Astrocyte (in vitro differentiated cells and primary cell): ENCODE results near the gene ADGRD1. TPM values are rescaled to one million over a fixed set of nuclear protein-coding genes. Genes with fewer than 3 reads are reported as not detected.

Experiments used
- DNase-seq: peaks from one replicate; pipeline ENCODE4 v3.0.0-alpha.2; 2010; ENCODE audit warnings: low read depth
- FAIRE-seq: peaks from 2 replicates; lab custom pipeline; 2011; peaks lifted over from hg19 to GRCh38; lab: Jason Lieb, UNC
- H2AFZ ChIP-seq: 2 replicates; pipeline ENCODE4 v1.6.0; 2012; ENCODE audit warnings: low read depth, low read length, inconsistent platforms
- H3K27ac ChIP-seq: 2 replicates; pipeline ENCODE4 v1.5.1; 2011; ENCODE audit warnings: low read depth, low read length, inconsistent platforms
- H3K27me3 ChIP-seq: 2 replicates; pipeline ENCODE4 v1.6.0; 2011; ENCODE audit warnings: low read length, inconsistent platforms; ENCODE audit not compliant: insufficient read depth
- H3K36me3 ChIP-seq: 2 replicates; pipeline ENCODE4 v1.5.1; 2011; ENCODE audit warnings: low read length, inconsistent platforms; ENCODE audit not compliant: insufficient read depth
- H3K4me1 ChIP-seq: 2 replicates; pipeline ENCODE4 v1.5.1; 2011; ENCODE audit warnings: low read length, inconsistent platforms; ENCODE audit not compliant: insufficient read depth
- H3K4me2 ChIP-seq: 2 replicates; pipeline ENCODE4 v1.6.0; 2012; ENCODE audit warnings: low read length, inconsistent platforms
- H3K4me3 ChIP-seq: 2 replicates; pipeline ENCODE4 v1.5.1; 2011; ENCODE audit warnings: low read depth, mild to moderate bottlenecking, low read length, inconsistent platforms; ENCODE audit not compliant: insufficient read depth
- H3K79me2 ChIP-seq: 2 replicates; pipeline ENCODE4 v1.6.0; 2012; ENCODE audit warnings: mild to moderate bottlenecking, low read length, inconsistent platforms; ENCODE audit not compliant: insufficient read depth
- H3K9ac ChIP-seq: 2 replicates; pipeline ENCODE4 v1.6.0; 2012; ENCODE audit warnings: mild to moderate bottlenecking, low read length, inconsistent platforms
- H3K9me3 ChIP-seq: 2 replicates; pipeline ENCODE4 v1.5.1; 2012; ENCODE audit warnings: low read depth, mild to moderate bottlenecking, low read length, inconsistent platforms; ENCODE audit not compliant: insufficient read depth
- H4K20me1 ChIP-seq: 2 replicates; pipeline ENCODE4 v1.6.0; 2012; ENCODE audit warnings: low read length, inconsistent platforms; ENCODE audit not compliant: insufficient read depth
- H3K27ac Mint-ChIP-seq: one replicate; pipeline ENCODE4 v1.8.0; 2021; ENCODE audit warnings: mild to moderate bottlenecking, mixed read lengths; ENCODE audit not compliant: unreplicated experiment
- H3K27me3 Mint-ChIP-seq: one replicate; pipeline ENCODE4 v1.8.0; 2021; ENCODE audit warnings: low read depth, mixed read lengths; ENCODE audit not compliant: unreplicated experiment
- H3K36me3 Mint-ChIP-seq: one replicate; pipeline ENCODE4 v1.8.0; 2021; ENCODE audit warnings: low read depth, mixed read lengths; ENCODE audit not compliant: unreplicated experiment
- H3K4me1 Mint-ChIP-seq: one replicate; pipeline ENCODE4 v1.8.0; 2021; ENCODE audit warnings: low read depth, mixed read lengths; ENCODE audit not compliant: unreplicated experiment
- H3K4me3 Mint-ChIP-seq: one replicate; pipeline ENCODE4 v1.8.0; 2021; ENCODE audit warnings: mild to moderate bottlenecking, moderate library complexity, mixed read lengths; ENCODE audit not compliant: unreplicated experiment
- H3K9me3 Mint-ChIP-seq: one replicate; pipeline ENCODE4 v1.8.0; 2021; ENCODE audit warnings: mild to moderate bottlenecking, mixed read lengths; ENCODE audit not compliant: unreplicated experiment
- EZH2 ChIP-seq: IDR thresholded peaks from 2 replicates; pipeline ENCODE4 v1.6.1; 2012; ENCODE audit warnings: mild to moderate bottlenecking, low read length, inconsistent platforms; ENCODE audit not compliant: insufficient read depth
- total RNA-seq: library from RNA; stranded (reverse); gene quantifications from 2 replicates; pipeline ENCODE4 v1.2.1, GENCODE V29; 2021
- TF ChIP-seq, protein P1 (sequence below): IDR thresholded peaks from 2 replicates; pipeline ENCODE4 v1.5.1; 2011; ENCODE audit warnings: low read depth, mild to moderate bottlenecking, inconsistent platforms, low read length, moderate library complexity; ENCODE audit not compliant: insufficient read depth

Gene ADGRD1
- total RNA-seq, 1 donor from 2014 or later: 3.0 TPM

DNA sequence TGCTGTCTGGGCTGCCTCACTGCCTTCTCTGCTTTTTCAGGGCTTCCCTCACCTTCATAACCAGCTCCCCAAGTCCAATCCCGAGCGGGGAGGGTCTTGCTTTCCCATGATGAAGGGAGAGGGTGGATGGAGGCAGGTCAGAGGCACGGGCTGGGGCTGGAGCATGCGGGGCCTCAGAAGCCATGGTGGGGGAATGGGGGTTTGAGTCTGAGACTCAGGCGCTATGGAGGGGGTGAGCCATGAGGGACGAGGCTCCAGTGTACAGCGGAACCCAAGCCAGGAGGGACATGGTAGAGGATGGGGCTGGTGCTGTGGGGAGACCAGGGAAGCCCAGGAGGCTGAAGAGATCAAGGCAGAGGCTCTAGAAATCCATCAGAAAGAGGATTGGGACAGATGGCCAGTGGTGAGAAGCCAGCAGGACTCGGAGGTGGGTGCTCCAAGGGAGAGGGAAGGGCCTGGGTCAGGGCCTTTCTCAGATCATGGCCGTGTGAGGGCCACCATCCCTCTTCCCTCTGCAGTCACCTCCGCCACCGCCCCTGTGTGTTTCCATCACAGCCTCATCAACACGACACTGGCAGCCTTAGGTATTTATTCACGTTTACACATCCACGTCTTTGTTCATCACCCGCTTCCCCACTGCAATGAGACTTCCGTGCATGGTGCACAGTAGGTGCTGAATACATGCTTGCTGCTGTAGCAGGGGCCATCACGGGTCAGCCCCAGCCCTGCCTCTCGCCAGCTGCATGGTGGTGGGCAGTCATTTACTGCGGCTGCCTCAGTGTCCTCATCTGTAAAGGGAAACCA, 144.7 kb downstream of the ADGRD1 start:
- H3K27me3 Mint-ChIP-seq: peaks cover 19% of the 10 kb centered on the region
- Histone ChIP-seq H3K79me2 (no peaks in the 10 kb centered on the region), H3K27ac (no peak overlapping the region), H3K9ac (no peak overlapping the region), H3K4me2 (no peak overlapping the region), H2AFZ (no peak overlapping the region), H4K20me1 (no peaks in the 10 kb centered on the region), H3K27me3 (no peaks in the 10 kb centered on the region), H3K4me3 (no peak overlapping the region), H3K4me1 (no peaks in the 10 kb centered on the region), H3K36me3 (no peaks in the 10 kb centered on the region), H3K9me3 (peaks cover 5% of the 10 kb centered on the region)
- H3K4me1 Mint-ChIP-seq: no peaks in the 10 kb centered on the region
- FAIRE-seq: no peak
- H3K27ac Mint-ChIP-seq: no peak overlapping the region
- H3K36me3 Mint-ChIP-seq: no peaks in the 10 kb centered on the region
- no peak for TF ChIP-seq EZH2
- TF ChIP-seq, protein P1, sequence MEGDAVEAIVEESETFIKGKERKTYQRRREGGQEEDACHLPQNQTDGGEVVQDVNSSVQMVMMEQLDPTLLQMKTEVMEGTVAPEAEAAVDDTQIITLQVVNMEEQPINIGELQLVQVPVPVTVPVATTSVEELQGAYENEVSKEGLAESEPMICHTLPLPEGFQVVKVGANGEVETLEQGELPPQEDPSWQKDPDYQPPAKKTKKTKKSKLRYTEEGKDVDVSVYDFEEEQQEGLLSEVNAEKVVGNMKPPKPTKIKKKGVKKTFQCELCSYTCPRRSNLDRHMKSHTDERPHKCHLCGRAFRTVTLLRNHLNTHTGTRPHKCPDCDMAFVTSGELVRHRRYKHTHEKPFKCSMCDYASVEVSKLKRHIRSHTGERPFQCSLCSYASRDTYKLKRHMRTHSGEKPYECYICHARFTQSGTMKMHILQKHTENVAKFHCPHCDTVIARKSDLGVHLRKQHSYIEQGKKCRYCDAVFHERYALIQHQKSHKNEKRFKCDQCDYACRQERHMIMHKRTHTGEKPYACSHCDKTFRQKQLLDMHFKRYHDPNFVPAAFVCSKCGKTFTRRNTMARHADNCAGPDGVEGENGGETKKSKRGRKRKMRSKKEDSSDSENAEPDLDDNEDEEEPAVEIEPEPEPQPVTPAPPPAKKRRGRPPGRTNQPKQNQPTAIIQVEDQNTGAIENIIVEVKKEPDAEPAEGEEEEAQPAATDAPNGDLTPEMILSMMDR: no peak
- H3K4me3 Mint-ChIP-seq: no peak overlapping the region
- H3K9me3 Mint-ChIP-seq: peaks cover 3% of the 10 kb centered on the region
- DNase-seq: no peak

DNA sequence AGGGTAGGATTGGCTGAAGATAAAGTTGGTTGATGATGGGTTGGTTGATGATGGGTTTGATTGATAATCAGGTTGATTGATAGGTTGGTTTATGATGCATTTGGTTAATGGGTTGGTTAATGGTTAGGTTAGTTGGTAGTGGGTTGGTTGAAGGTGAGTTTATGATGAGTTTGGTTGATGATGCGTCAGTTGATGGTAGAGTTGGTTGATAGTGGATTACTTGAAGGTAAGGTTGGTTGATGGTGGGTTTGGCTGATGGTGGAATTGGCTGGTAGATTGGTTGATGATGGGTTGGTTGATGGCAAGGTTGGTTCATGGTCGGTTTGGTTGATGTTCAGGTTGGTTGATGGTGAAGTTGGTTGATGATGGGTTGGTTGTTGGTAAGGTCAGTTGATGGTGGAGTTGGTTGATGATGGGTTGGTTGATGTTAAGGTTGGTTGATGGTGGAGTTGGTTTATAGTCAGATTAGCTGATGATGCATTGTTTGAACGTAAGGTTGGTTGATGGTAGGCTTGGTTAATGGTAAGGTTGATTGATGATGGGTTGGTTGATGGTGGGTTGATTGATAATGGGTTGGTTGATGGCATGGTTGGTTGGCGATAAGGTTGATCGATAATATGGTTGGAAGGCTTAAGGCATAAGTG, 146.4 kb downstream of the ADGRD1 start:
- Mint-ChIP-seq H3K4me1 (no peaks in the 10 kb centered on the region), H3K27me3 (peaks cover 24% of the 10 kb centered on the region), H3K36me3 (no peaks in the 10 kb centered on the region), H3K9me3 (peaks cover 3% of the 10 kb centered on the region), H3K27ac (no peak overlapping the region), H3K4me3 (no peak overlapping the region)
- no peak overlapping the region for H3K9ac ChIP-seq
- H3K9me3 ChIP-seq: peaks cover 5% of the 10 kb centered on the region
- no peak for FAIRE-seq
- H3K4me3 ChIP-seq: no peak overlapping the region
- TF ChIP-seq EZH2: no peak
- H4K20me1 ChIP-seq: no peaks in the 10 kb centered on the region
- no peaks in the 10 kb centered on the region for H3K36me3 ChIP-seq
- no peak for DNase-seq
- H3K27ac ChIP-seq: no peak overlapping the region
- H3K4me2 ChIP-seq: no peak overlapping the region
- no peaks in the 10 kb centered on the region for H3K79me2 ChIP-seq
- H3K4me1 ChIP-seq: no peaks in the 10 kb centered on the region
- H2AFZ ChIP-seq: no peak overlapping the region
- H3K27me3 ChIP-seq: no peaks in the 10 kb centered on the region

GRCh38 chr12:131101006-131101405, 147.3 kb downstream of the ADGRD1 start:
- H3K27me3 Mint-ChIP-seq: peaks cover 23% of the 10 kb centered on the region
- Histone ChIP-seq H3K4me3 (no peak overlapping the region), H4K20me1 (no peaks in the 10 kb centered on the region), H3K79me2 (no peaks in the 10 kb centered on the region), H3K27me3 (no peaks in the 10 kb centered on the region), H3K9ac (no peak overlapping the region), H3K4me2 (no peak overlapping the region), H3K27ac (no peak overlapping the region), H3K4me1 (no peaks in the 10 kb centered on the region), H3K9me3 (peaks cover 5% of the 10 kb centered on the region), H3K36me3 (no peaks in the 10 kb centered on the region), H2AFZ (no peak overlapping the region)
- H3K9me3 Mint-ChIP-seq: peaks cover 3% of the 10 kb centered on the region
- H3K4me3 Mint-ChIP-seq: no peak overlapping the region
- DNase-seq (no peak), FAIRE-seq (no peak)
- H3K4me1 Mint-ChIP-seq: no peaks in the 10 kb centered on the region
- no peak for TF ChIP-seq EZH2
- TF ChIP-seq, protein P1: no peak
- no peaks in the 10 kb centered on the region for H3K36me3 Mint-ChIP-seq
- no peak overlapping the region for H3K27ac Mint-ChIP-seq
